Epithelial cell of esophagus (primary cell): ENCODE data around the gene NCR2.

ENCODE experiments used
- DNase-seq: peaks from one replicate; pipeline ENCODE4 v3.0.0; 2010; ENCODE audit warnings: low read depth
- H3K4me3 ChIP-seq: 2 replicates; pipeline ENCODE4 v1.5.1; 2011; ENCODE audit warnings: mild to moderate bottlenecking, low read length, control low read depth
- TF ChIP-seq, protein P1 (sequence below): IDR thresholded peaks from 2 replicates; pipeline ENCODE4 v1.5.1; 2011; ENCODE audit warnings: low read depth, mild to moderate bottlenecking, low read length, control low read depth, inconsistent platforms; ENCODE audit not compliant: insufficient read depth; ENCODE audit errors: missing control alignments

NCR2 gene

DNA sequence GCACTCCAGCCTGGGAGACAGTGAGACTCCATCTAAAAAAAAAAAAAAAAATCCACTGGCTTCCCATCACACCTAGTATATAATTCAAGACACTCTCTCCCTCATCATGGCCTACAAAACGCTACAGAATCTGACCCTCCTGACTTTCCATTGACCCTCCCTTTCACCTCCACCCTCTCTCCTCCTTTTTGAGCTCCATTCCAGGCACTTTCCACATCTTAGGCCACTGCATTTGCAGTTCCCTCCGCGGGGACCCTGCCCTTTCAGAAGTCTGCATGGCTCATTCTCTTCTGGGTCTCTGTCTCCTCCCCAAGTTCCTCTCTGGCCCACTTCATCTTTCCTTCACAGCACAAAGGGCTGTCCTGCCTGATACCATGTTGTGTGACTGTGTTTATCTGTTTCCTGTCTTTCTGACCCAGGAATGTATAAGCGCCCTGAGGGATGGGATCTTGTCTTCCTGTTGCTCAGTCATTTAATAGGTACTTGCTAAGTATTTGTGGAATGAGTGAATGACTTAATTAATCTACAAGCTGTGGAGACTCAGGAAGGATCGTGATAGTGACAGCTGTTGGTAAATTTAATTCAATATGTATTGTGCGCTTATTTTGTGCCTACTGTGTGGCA lies 35.2 kb downstream of the NCR2 start:
- TF ChIP-seq, protein P1, sequence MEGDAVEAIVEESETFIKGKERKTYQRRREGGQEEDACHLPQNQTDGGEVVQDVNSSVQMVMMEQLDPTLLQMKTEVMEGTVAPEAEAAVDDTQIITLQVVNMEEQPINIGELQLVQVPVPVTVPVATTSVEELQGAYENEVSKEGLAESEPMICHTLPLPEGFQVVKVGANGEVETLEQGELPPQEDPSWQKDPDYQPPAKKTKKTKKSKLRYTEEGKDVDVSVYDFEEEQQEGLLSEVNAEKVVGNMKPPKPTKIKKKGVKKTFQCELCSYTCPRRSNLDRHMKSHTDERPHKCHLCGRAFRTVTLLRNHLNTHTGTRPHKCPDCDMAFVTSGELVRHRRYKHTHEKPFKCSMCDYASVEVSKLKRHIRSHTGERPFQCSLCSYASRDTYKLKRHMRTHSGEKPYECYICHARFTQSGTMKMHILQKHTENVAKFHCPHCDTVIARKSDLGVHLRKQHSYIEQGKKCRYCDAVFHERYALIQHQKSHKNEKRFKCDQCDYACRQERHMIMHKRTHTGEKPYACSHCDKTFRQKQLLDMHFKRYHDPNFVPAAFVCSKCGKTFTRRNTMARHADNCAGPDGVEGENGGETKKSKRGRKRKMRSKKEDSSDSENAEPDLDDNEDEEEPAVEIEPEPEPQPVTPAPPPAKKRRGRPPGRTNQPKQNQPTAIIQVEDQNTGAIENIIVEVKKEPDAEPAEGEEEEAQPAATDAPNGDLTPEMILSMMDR: no peak
- peak; percentile 62 for DNase-seq
- H3K4me3 ChIP-seq: no peak overlapping the region

DNA sequence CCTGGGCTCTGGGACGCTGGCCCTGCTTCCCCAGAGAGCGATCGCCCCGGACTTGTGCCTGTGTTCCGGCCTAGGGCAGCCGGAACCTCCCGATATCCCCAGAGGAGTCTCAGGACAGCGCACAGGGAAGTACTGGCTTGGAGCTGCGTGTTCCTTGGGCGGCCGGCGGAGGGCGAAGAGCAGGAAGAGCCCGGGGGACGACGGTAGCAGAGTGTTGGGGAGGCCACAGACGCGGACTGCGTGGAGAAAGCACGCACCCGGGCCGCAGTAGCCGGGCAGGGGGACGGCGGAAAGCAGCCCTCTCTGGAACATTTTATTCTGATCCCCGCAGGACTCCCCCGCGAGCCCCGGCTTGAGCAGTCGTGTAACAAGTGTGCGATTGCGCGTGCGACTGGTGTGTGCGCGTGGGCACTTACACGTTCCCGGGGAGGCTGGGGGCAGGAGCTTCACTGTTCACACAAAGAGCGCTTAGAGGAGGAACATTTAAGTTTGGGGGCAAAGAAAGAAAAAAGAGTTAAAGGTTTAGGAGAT lies 36.1 kb downstream of the NCR2 start:
- DNase-seq: peak; percentile 7
- no peak overlapping the region for H3K4me3 ChIP-seq
- TF ChIP-seq, protein P1: no peak

DNA sequence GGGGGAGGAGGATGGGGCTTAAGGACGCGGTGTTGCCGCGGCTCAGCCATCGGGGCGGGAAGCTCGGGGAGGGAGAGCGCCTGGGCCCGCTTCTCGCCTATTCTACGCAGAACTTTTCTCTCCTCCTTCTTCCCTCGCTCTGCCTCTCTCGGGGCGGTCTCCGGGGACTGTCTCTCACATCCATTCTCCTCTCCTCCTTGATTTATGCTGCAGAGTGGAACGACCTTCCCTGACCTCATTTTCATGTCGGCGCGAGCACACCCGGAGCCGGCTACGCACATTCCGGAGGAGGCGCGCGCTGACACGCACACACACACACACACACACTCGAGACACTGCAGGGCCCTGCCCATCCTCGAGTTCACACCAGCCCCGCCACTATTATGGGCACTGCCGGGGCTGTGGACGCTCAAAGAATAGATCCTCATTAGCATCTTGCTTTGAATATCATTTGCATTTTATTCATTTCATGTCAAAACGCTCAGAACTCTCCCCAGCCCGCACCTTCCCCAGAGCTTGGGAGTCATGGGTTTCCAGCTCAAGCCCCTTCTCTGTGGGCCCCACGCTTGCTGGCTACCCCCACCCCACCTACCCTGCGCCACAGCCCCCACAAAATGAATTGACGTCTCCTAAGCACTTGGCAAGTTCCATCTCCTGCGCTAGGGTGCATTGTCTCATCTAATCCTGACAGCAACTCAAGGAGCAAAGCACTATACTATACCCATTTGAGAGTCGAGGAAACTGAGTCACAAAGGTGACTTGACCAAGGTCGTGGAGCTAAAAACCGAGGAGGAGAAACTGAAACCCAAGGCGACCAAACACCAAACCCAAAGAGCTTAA lies 36.8 kb downstream of the NCR2 start:
- H3K4me3 ChIP-seq: no peak overlapping the region
- peak; percentile 20 for DNase-seq
- TF ChIP-seq, protein P1: no peak

DNA sequence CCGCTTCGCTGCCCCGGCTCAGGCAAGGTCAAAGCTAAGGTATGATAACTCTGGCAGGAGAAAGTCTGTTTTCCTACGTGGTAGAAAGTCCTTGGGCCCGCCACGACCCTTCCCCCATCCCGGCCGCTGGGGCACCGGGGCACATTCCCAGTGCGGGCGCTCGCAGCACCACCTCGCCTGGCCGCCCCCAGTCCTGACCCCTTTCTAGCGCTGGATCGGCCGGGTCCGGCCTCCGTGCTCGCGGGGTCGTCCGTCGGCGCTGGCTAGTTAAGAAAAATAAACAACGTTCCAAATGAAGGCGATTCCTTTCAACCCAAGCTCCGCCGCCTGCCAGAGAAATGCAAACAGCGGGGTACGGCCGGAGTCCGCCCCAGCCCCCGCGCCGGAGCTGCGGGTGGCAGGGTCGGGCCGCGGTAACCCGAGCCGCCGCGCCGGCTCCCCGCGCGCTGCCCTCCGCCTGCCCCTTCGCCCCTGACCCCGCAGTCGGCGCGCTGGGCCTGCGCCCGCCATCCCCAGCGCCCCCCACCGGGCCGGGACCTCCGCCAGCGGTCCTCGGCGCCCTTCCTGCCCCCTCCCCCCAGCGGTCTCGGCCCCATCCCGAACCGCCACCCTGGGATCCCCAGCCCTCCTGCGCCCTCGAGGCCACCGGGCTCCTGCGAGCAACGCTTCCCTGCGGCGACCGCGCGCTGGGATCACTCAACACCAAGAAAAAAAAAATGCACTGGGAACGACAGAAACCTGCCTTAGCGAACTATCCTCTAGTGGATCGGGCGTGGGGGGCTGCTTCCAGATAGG lies 37.6 kb downstream of the NCR2 start:
- no peak overlapping the region for H3K4me3 ChIP-seq
- no peak for DNase-seq
- TF ChIP-seq, protein P1: no peak

DNA sequence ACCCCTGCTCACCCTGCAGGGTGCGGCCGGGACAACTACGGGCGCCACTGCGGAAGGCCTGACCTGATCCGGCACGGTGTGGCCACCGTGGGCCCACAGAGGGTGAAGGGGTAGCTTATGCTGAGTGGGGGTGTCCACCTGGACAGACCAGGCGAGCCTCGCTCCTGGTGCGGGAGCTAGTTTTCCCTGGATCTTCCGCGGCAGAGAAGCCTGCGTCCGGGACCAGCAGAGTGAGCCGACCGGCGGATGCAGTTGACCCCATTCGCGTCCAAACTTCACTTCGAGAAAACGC lies 38.2 kb downstream of the NCR2 start:
- H3K4me3 ChIP-seq: no peak overlapping the region
- DNase-seq: no peak
- TF ChIP-seq, protein P1: no peak

DNA sequence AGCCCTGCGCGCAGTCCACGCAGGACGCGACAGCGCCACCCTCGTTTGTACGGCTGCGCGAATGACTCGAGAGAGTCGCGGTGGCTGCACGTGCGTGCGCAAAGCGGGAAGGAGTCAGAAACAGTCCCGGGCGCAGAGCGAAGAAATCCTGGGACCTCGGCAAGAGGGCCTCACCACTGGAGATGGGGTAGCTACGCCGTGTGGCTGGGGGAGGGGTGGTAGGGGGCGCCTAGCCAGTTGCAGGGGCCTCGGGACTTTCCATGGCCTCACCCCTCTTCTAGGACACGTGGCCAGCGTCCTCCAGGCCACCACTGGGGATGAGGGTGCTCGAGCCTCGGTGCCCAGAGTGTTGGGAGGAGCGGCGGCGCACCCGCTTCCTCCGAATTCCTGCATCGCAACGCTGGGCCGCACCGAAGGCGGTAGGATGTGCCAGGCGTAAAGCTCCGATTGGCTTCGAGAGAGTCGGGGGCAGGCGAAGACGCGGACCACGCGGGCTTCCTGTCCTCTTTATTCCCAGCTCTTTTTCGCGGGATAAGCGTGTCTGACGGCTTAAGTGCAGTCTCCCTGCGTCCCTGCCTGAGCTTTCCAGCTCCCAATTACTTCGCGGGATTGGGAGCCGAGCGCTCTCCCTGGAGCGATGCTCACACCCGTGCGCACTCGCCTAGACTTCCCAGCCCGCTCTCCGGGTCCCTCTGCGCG lies 38.7 kb downstream of the NCR2 start:
- TF ChIP-seq, protein P1: no peak
- no peak overlapping the region for H3K4me3 ChIP-seq
- DNase-seq: no peak
